Measurements from ENCODE around the gene CPEB4. TPM values are rescaled to one million over a fixed set of nuclear protein-coding genes. Genes with fewer than 3 reads are reported as not detected.

Gene CPEB4
- total and polyA plus RNA-seq, 9 of the 15 experiments (the other 6 are each of a cell fraction or from before 2014, with no cell fraction given) = 7.4 to 21.3 (median 12.4) TPM

- Histone ChIP-seq H3K4me3 (no peak overlapping the region), H2AFZ (ENCODE audit: low read depth, low read length) (no peak overlapping the region), H3K79me2 (ENCODE audit: control insufficient read depth, insufficient read depth, low read length) (peaks cover 67% of the 10 kb centered on the region), H3K27me3 (ENCODE audit: control insufficient read depth in 2 of 2, insufficient read depth in 2 of 2, low read length in 2 of 2) (no peaks in the 10 kb centered on the region), H3K36me3 (ENCODE audit: control insufficient read depth, insufficient read depth, low read length) (peaks cover 36% of the 10 kb centered on the region), H3K9me3 (replicated peaks; ENCODE audit: control insufficient read depth, insufficient read depth, low read depth, low read length) (no peaks in the 10 kb centered on the region), H3K4me1 (replicated peaks in 1 of 2; ENCODE audit: control insufficient read depth in 2 of 2, insufficient read depth in 2 of 2, low read length in 2 of 2) (peaks cover 0 to 18% of the 10 kb centered on the region in 2 experiments; a peak in 2 of 5 replicates), H4K20me1 (replicated peaks; ENCODE audit: control insufficient read depth, insufficient read depth, low read length) (no peaks in the 10 kb centered on the region), H3K4me2 (ENCODE audit: insufficient read depth, low read length) (peak overlapping the region; percentile 9; the same call in 1 of the 2 replicates), H3K9ac (ENCODE audit: insufficient read depth in 1 of 2, low read depth in 2 of 2, low read length in 2 of 2) (no peak overlapping the region), H3K27ac (ENCODE audit: extremely low read depth, low read depth, low read length) (no peak overlapping the region; the same call in 2 of the 3 replicates), H3K9me1 (ENCODE audit: control insufficient read depth, insufficient read depth, low read length) (no peaks in the 10 kb centered on the region)
- TF ChIP-seq ARHGAP35 (IDR thresholded peaks at IDR 0.05; ENCODE audit: partially characterized antibody) (no peak), FOXJ3 (CRISPR knock-in tag; IDR thresholded peaks at IDR 0.05) (no peak), ZNF347 (CRISPR knock-in tag; IDR thresholded peaks at IDR 0.05; ENCODE audit: low read depth) (no peak), SP1 (CRISPR knock-in tag; IDR thresholded peaks at IDR 0.05) (no peak), EP400 (IDR thresholded peaks at IDR 0.05) (no peak), SMAD4 (CRISPR knock-in tag; conservative IDR thresholded peaks at IDR 0.05) (no peak), SPI1 (IDR thresholded peaks at IDR 0.05; ENCODE audit: borderline replicate concordance, low read depth, low read length) (peak; percentile 88)
- no TSS peak for BruUV-seq (replicated peaks)
- ATAC-seq = peak; percentile 17
- DNase-seq (ENCODE audit: extremely low read depth in 1 of 4, low spot score in 3 of 4) = no peak
- intact Hi-C loops (cut with micrococcal nuclease) (no loop called here), in situ Hi-C loops (cut with MboI) (no loop called here)
- POLR2A ChIA-PET = interaction anchor here (0.6 to 2.1 kb wide), 9 partner anchors 8 to 1261 kb away, joined by 3 to 12 read pairs (median 4); no protein-coding TSS in a partner anchor
- no peak for FAIRE-seq
- CTCF ChIA-PET (ENCODE audit: low intra/inter-chr PET ratio) = no interaction called here
- 47% methylated on average over 3 of the region's 3 CpGs for WGBS (ENCODE audit: insufficient coverage, low coverage, missing lambda C conversion rate)
Measured at GRCh38 chr5:173907686-173908371, 19.7 kb downstream of the CPEB4 start.
